GM12891 (cell line): ENCODE data around the gene EXD3.

ENCODE experiments used
- POLR2A ChIP-seq: IDR thresholded peaks from 2 replicates; pipeline ENCODE4 v1.6.1; 2011; ENCODE audit warnings: low read depth, low read length, control low read depth
- TAF1 ChIP-seq: IDR thresholded peaks from 2 replicates; pipeline ENCODE4 v1.6.1; 2011; ENCODE audit warnings: low read depth, low read length, control low read depth

DNA sequence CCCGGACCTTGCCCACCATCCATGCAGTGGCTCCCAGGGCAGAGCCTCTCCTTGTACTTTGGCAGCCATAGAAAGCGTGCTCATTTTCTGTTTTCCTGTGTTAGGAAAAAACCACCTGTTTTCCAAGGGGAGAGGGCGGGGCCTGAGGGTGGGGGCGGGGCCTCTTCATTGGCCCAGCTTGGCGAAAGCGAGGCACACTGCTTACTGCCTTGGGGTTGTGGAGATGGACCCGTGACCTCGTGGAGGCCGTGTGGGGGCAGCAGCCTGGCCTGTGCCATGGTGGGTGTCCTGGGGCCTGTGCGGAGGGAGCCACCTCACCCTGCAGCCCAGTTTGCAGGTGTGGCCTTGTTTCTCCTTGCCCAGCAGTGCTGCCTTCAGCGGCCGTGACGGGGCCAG, 149.9 kb downstream of the EXD3 start:
- no peak for TF ChIP-seq POLR2A
- no peak for TF ChIP-seq TAF1
